ENCODE data around the gene KLK10.

GRCh38 chr19:51001515-51001914 is 18.0 kb downstream of the KLK10 start, which contains the start of gene KLK8:
- TF ChIP-seq CTCF (conservative IDR thresholded peaks at IDR 0.05; ENCODE audit: low read depth, low read length), result no peak
- no peak for TF ChIP-seq EZH2 (IDR thresholded peaks at IDR 0.05; ENCODE audit: borderline replicate concordance, low read depth, low read length, poor library complexity, severe bottlenecking)
